H9 (cell line): ENCODE data around the gene CXCL1. TPM values are rescaled to one million over a fixed set of nuclear protein-coding genes. Genes with fewer than 3 reads are reported as not detected.

Experiments used
- DNase-seq: peaks from one replicate; pipeline ENCODE4 v3.0.0-alpha.2; 2017
- H2AFZ ChIP-seq: one replicate; pipeline ENCODE4 v1.6.1; 2013; ENCODE audit warnings: mild to moderate bottlenecking, low read length, control low read depth, moderate library complexity
- H2AK5ac ChIP-seq: 2 replicates; pipeline ENCODE4 v1.6.1; 2013; ENCODE audit warnings: low read length, control low read depth, mixed read lengths; ENCODE audit not compliant: insufficient read length
- H2BK120ac ChIP-seq: one replicate; pipeline ENCODE4 v1.6.1; 2013; ENCODE audit warnings: low read depth, mild to moderate bottlenecking, low read length, control low read depth, inconsistent platforms; ENCODE audit not compliant: poor library complexity, severe bottlenecking
- H2BK12ac ChIP-seq: 2 replicates; pipeline ENCODE4 v1.6.1; 2013; ENCODE audit warnings: low read length, control low read depth, mixed read lengths, low read depth; ENCODE audit not compliant: insufficient read length
- H2BK15ac ChIP-seq: 2 replicates; pipeline ENCODE4 v1.6.1; 2013; ENCODE audit warnings: low read depth, low read length, control low read depth
- H2BK20ac ChIP-seq: one replicate; pipeline ENCODE4 v1.6.1; 2013; ENCODE audit warnings: low read depth, mild to moderate bottlenecking, low read length, control low read depth, inconsistent platforms; ENCODE audit not compliant: poor library complexity, severe bottlenecking
- H2BK5ac ChIP-seq: 2 replicates; pipeline ENCODE4 v1.6.1; 2013; ENCODE audit warnings: low read length, control low read depth, mixed read lengths; ENCODE audit not compliant: insufficient read length
- H3K14ac ChIP-seq: 2 replicates; pipeline ENCODE4 v1.6.1; 2013; ENCODE audit warnings: low read length, control low read depth; ENCODE audit not compliant: insufficient read depth
- H3K18ac ChIP-seq: 2 replicates; pipeline ENCODE4 v1.6.1; 2013; ENCODE audit warnings: low read depth, mild to moderate bottlenecking, mixed read lengths, low read length, control low read depth; ENCODE audit not compliant: insufficient read length
- H3K23ac ChIP-seq: 2 replicates; pipeline ENCODE4 v1.6.1; 2013; ENCODE audit warnings: low read length, control low read depth, mixed read lengths, low read depth; ENCODE audit not compliant: insufficient read length
- H3K23me2 ChIP-seq: 2 replicates; pipeline ENCODE4 v1.6.1; 2013; ENCODE audit warnings: low read depth, mild to moderate bottlenecking, mixed read lengths, low read length, control low read depth; ENCODE audit not compliant: insufficient read length, poor library complexity, severe bottlenecking
- H3K27ac ChIP-seq: 2 replicates; pipeline ENCODE4 v1.5.1; 2013; ENCODE audit warnings: low read length, control low read depth, mixed read lengths, low read depth; ENCODE audit not compliant: insufficient read length
- H3K27me3 ChIP-seq: 2 replicates; pipeline ENCODE4 v1.6.1; 2013; ENCODE audit warnings: low read length, control low read depth, inconsistent platforms; ENCODE audit not compliant: insufficient read depth
- H3K4ac ChIP-seq: 2 replicates; pipeline ENCODE4 v1.6.1; 2013; ENCODE audit warnings: low read depth, mild to moderate bottlenecking, control low read depth, inconsistent platforms, low read length, moderate library complexity
- H3K4me1 ChIP-seq: 2 replicates; pipeline ENCODE4 v1.6.1; 2013; ENCODE audit warnings: low read length, control low read depth, inconsistent platforms; ENCODE audit not compliant: insufficient read depth
- H3K4me2 ChIP-seq: 2 replicates; pipeline ENCODE4 v1.6.1; 2013; ENCODE audit warnings: low read length, control low read depth, mixed read lengths; ENCODE audit not compliant: insufficient read length, insufficient read depth
- H3K56ac ChIP-seq: 2 replicates; pipeline ENCODE4 v1.6.1; 2013; ENCODE audit warnings: low read depth, mild to moderate bottlenecking, mixed read lengths, low read length, control low read depth; ENCODE audit not compliant: insufficient read length
- H3K79me1 ChIP-seq: 2 replicates; pipeline ENCODE4 v1.6.1; 2013; ENCODE audit warnings: low read depth, mild to moderate bottlenecking, moderate library complexity, low read length, control low read depth, inconsistent platforms; ENCODE audit not compliant: insufficient read depth, poor library complexity, severe bottlenecking
- H3K79me2 ChIP-seq: 2 replicates; pipeline ENCODE4 v1.6.1; 2013; ENCODE audit warnings: low read length, control low read depth, inconsistent platforms; ENCODE audit not compliant: insufficient read depth
- H3K9ac ChIP-seq: 2 replicates; pipeline ENCODE4 v1.6.1; 2013; ENCODE audit warnings: low read length, control low read depth, mixed read lengths; ENCODE audit not compliant: insufficient read length; ENCODE audit errors: extremely low read depth
- H3K9me3 ChIP-seq: one replicate; pipeline ENCODE4 v1.6.1; 2013; ENCODE audit warnings: low read depth, low read length, inconsistent platforms; ENCODE audit not compliant: control insufficient read depth
- H3T11ph ChIP-seq: one replicate; pipeline ENCODE4 v1.6.1; 2013; ENCODE audit warnings: mild to moderate bottlenecking, low read length, control low read depth, inconsistent platforms
- H4K20me1 ChIP-seq: one replicate; pipeline ENCODE4 v1.6.1; 2013; ENCODE audit not compliant: control insufficient read depth, insufficient read length, insufficient read depth
- H4K5ac ChIP-seq: 2 replicates; pipeline ENCODE4 v1.6.1; 2013; ENCODE audit warnings: low read depth, mild to moderate bottlenecking, mixed read lengths, low read length, control low read depth; ENCODE audit not compliant: insufficient read length
- H4K8ac ChIP-seq: replicated peaks from 2 replicates; pipeline ENCODE4 v1.6.1; 2013; ENCODE audit warnings: low read length, control low read depth, mixed read lengths, low read depth; ENCODE audit not compliant: insufficient read length
- H4K91ac ChIP-seq: 2 replicates; pipeline ENCODE4 v1.6.1; 2013; ENCODE audit warnings: low read depth, mild to moderate bottlenecking, moderate library complexity, mixed read lengths, low read length, control low read depth; ENCODE audit not compliant: insufficient read length
- H3K27ac Mint-ChIP-seq, 3 experiments: 2 replicates in 2 of 3; 3 replicates in 1 of 3; pipeline ENCODE4 v1.8.0; 2020 to 2021; ENCODE audit warnings: mixed read lengths in 3 of 3, mild to moderate bottlenecking in 1 of 3, moderate library complexity in 1 of 3
- H3K27me3 Mint-ChIP-seq: 2 replicates; pipeline ENCODE4 v1.8.0; 2021; ENCODE audit warnings: low read depth, mild to moderate bottlenecking, moderate library complexity, mixed read lengths
- H3K36me3 Mint-ChIP-seq, 3 experiments: 2 replicates in 2 of 3; 3 replicates in 1 of 3; pipeline ENCODE4 v1.8.0; 2020 to 2021; ENCODE audit warnings: low read depth in 3 of 3, mixed read lengths in 3 of 3; ENCODE audit not compliant: insufficient read depth in 1 of 3
- H3K4me1 Mint-ChIP-seq, 2 experiments: 2 replicates each; pipeline ENCODE4 v1.8.0; 2020; ENCODE audit warnings: mixed read lengths in 2 of 2
- H3K4me3 Mint-ChIP-seq, 2 experiments: 2 replicates in 1 of 2; 3 replicates in 1 of 2; pipeline ENCODE4 v1.8.0; 2020 to 2021; ENCODE audit warnings: mild to moderate bottlenecking in 2 of 2, mixed read lengths in 2 of 2, moderate library complexity in 1 of 2
- H3K9me3 Mint-ChIP-seq, 2 experiments: 2 replicates in 1 of 2; 3 replicates in 1 of 2; pipeline ENCODE4 v1.8.0; 2020; ENCODE audit warnings: mild to moderate bottlenecking in 2 of 2, mixed read lengths in 2 of 2, moderate library complexity in 1 of 2
- WGBS: extraction: QIAGEN DNeasy Blood & Tissue Kit; methylation state at CpG from one replicate; pipeline ENCODE4 v1.1.7; 2013; ENCODE audit warnings: missing lambda C conversion rate, low lambda C conversion rate, mixed read lengths; ENCODE audit not compliant: insufficient read length; ENCODE audit errors: extremely low coverage; 5-methylcytosine and 5-hydroxymethylcytosine counted together
- total RNA-seq: library from RNA; stranded (reverse); gene quantifications from 2 replicates; pipeline ENCODE4 v1.2.1, GENCODE V29; 2021
- TF ChIP-seq, protein P1 (sequence below): fragments of 200-600 bp; sonication (generic); conservative IDR thresholded peaks from 3 replicates; pipeline ENCODE4 v1.8.0; 2021; ENCODE audit warnings: antibody characterized with exemption, mild to moderate bottlenecking

CXCL1 gene
- total RNA-seq, 1 experiment from 2014 or later = 0.20 TPM

DNA sequence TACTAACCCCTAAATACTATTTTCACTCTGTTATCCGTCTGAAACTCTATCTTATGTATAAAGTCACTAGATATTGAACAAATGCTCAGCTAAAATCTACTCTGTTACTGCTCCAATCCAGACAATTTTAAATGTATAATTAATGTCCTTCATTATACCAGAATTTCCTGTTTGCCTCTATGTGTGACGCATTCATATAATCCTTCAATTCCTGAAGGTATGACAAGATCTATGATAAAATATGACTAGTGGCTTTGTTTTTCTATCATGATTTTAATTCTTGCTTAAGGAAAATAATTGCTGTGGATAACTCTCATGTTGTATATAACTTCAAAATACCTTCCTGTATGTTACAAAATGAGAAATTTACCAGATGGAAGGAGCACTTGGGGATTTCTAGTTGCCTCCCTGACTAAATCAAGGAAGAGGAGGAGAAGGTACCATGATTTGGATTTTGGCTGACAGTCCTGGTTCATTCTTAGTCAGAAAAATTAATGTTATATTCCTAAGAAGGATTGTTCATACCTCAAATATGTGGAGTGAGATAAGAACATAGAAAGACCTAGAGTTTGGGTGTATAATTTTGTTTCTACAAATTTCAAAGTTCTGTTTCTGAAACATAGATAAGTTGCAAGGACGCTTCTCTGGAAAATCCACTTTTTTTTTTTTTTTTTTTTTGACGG is 27.8 kb upstream of the CXCL1 start:
- Histone ChIP-seq H3K23me2 (peaks cover 3% of the 10 kb centered on the region), H3K4me2 (no peak overlapping the region), H2AK5ac (no peak overlapping the region), H3K18ac (no peak overlapping the region), H2BK20ac (no peak overlapping the region), H3K27me3 (no peaks in the 10 kb centered on the region; the same call in 1 of the 2 replicates), H3K4ac (no peak overlapping the region), H4K20me1 (no peaks in the 10 kb centered on the region), H3K79me1 (no peaks in the 10 kb centered on the region), H3K9me3 (no peaks in the 10 kb centered on the region), H3K79me2 (no peaks in the 10 kb centered on the region), H4K8ac (no peak overlapping the region), H3K23ac (no peak overlapping the region), H2BK5ac (no peak overlapping the region), H3K14ac (no peak overlapping the region), H2AFZ (no peak overlapping the region), H3K56ac (no peak overlapping the region), H3K9ac (no peak overlapping the region), H2BK120ac (no peak overlapping the region), H2BK15ac (no peak overlapping the region), H4K5ac (no peak overlapping the region), H3K27ac (no peak overlapping the region), H3T11ph (no peak overlapping the region), H2BK12ac (no peak overlapping the region), H3K4me1 (no peaks in the 10 kb centered on the region), H4K91ac (no peak overlapping the region)
- no peaks in the 10 kb centered on the region for H3K9me3 Mint-ChIP-seq
- no CpG with 5 or more reads among the region's 4 CpGs for WGBS
- H3K4me3 Mint-ChIP-seq = no peak overlapping the region
- H3K36me3 Mint-ChIP-seq = no peaks in the 10 kb centered on the region
- TF ChIP-seq, protein P1, sequence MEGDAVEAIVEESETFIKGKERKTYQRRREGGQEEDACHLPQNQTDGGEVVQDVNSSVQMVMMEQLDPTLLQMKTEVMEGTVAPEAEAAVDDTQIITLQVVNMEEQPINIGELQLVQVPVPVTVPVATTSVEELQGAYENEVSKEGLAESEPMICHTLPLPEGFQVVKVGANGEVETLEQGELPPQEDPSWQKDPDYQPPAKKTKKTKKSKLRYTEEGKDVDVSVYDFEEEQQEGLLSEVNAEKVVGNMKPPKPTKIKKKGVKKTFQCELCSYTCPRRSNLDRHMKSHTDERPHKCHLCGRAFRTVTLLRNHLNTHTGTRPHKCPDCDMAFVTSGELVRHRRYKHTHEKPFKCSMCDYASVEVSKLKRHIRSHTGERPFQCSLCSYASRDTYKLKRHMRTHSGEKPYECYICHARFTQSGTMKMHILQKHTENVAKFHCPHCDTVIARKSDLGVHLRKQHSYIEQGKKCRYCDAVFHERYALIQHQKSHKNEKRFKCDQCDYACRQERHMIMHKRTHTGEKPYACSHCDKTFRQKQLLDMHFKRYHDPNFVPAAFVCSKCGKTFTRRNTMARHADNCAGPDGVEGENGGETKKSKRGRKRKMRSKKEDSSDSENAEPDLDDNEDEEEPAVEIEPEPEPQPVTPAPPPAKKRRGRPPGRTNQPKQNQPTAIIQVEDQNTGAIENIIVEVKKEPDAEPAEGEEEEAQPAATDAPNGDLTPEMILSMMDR = no peak
- H3K27me3 Mint-ChIP-seq = peaks cover 32% of the 10 kb centered on the region
- DNase-seq = no peak
- peaks cover 10 to 14% of the 10 kb centered on the region in 2 experiments for H3K4me1 Mint-ChIP-seq
- H3K27ac Mint-ChIP-seq = no peak overlapping the region
